Body of pancreas (tissue), 4 donors: ENCODE measurements around the gene NRXN2.

Experiments
- CTCF ChIP-seq, 7 experiments: fragments of 450-650 bp in 4 of 7; fragments of 200-600 bp in 3 of 7; sonication (generic) in 3 of 7; IDR thresholded peaks; one replicate each; pipeline ENCODE4 v1.5.1; 2016 to 2019; ENCODE audit warnings: antibody characterized with exemption in 7 of 7
- POLR2A ChIP-seq, 3 donors: fragments of 450-650 bp; IDR thresholded peaks; one replicate each; pipeline ENCODE4 v1.6.1; 2016; ENCODE audit warnings: antibody characterized with exemption in 3 of 3, mild to moderate bottlenecking in 2 of 3

DNA sequence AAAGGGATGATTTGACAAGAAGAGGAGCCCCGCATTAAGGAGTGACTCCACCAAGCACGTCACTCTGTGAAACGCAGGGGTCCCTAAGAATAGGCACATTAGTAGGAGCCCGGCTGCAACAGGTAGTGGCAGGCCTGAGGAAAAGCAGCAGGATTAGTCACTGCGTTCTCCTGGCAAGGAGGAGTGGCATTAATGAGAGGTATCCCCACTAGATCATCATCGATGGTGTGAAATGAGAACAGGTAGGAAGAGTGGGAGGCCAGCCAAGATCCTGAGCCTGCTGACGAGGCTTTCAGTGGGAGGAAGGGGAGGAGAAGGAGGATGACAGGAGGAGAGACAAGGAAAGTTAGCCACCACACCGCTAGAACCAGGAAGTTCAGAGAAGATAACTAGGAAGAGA, 38.6 kb downstream of the NRXN2 start:
- no peak for TF ChIP-seq CTCF (IDR thresholded peaks at IDR 0.05)
- no peak for TF ChIP-seq POLR2A (IDR thresholded peaks at IDR 0.05)
